GM19238 (cell line): ENCODE measurements around the gene ARHGAP1.

Experiments
- DNase-seq: peaks from one replicate; pipeline ENCODE4 v3.0.0; 2011; ENCODE audit warnings: low spot score; ENCODE audit not compliant: insufficient read length

Gene ARHGAP1

GRCh38 chr11:46700241-46701077, at the start of gene ARHGAP1, which contains the start of gene ZNF408:
ARHGAP1 (minus strand) TSS chr11:46700619; CDS start chr11:46696107, 4,512 bp downstream.
ZNF408 (plus strand) TSS chr11:46701031; CDS start chr11:46701048, 17 bp downstream.
- DNase-seq = peak; percentile 92

DNA sequence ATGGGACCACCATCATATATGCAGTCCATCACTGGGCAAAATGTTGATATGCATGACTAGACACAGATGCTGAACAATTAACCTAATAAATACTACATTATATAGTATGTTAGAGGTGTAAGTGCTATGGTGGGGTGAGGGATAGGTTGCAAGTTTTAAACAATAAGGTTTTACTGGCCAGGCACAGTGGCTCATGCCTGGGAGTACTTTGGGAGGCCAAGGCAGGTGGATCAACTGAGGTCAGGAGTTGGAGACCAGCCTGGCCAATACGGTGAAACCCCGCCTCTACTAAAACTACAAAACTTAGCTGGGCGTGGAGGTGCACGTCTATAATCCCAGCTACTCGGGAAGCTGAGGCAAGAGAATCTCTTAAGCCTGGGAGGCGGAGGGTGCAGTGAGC, 46.7 kb upstream of the ARHGAP1 start:
- DNase-seq = no peak

- DNase-seq = no peak
Observed at GRCh38 chr11:46745995-46746394, 45.6 kb upstream of the ARHGAP1 start.

DNA sequence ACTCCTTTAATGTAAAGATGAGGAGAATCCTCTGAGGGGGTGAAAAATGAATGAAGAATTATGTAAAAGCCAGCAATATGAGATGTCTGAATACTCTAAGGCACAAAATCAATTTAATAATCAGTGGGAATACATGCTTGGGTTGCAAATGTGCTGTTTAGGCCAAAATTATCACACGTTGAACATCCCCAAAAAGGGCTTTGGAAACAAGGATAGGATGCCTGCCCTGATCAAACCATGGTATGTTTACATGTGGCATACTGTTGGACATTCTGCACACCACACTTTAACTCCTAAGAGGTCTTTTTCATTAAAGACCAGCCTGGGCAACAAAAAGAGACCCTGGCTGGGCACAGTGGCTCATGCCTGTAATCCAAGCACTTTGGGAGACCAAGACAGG, 44.9 kb upstream of the ARHGAP1 start:
- no peak for DNase-seq

GRCh38 chr11:46743693-46744339, 43.4 kb upstream of the ARHGAP1 start:
- no peak for DNase-seq

GRCh38 chr11:46743043-46743442, 42.6 kb upstream of the ARHGAP1 start:
- DNase-seq = no peak

- DNase-seq = no peak
Observed at GRCh38 chr11:46741600-46742484, 41.4 kb upstream of the ARHGAP1 start.

GRCh38 chr11:46738887-46739286, 38.5 kb upstream of the ARHGAP1 start:
- no peak for DNase-seq

- no peak for DNase-seq
Observed at GRCh38 chr11:46737699-46738098, 37.3 kb upstream of the ARHGAP1 start.

- no peak for DNase-seq
Observed at GRCh38 chr11:46736615-46737014, 36.2 kb upstream of the ARHGAP1 start.

- DNase-seq = no peak
Observed at GRCh38 chr11:46736146-46736545, 35.7 kb upstream of the ARHGAP1 start.

DNA sequence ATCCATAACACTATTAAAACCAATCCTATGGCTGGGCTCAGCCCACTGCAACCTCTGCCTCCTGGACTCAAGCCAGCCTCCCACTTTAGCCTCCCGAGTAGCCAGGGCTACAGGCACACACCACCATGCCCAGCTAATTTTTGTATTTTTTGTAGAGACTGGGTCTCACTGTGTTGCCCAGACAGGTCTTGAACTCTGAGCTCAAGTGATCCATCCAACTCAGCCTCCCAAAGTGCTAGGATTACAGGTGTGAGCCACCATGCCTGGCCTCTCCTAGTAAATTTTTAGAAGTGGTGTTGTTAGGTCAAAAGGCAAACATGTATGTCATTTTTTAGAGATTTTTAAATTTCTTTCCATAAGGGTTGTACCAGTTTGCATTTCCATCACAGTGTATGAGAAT, 32.8 kb upstream of the ARHGAP1 start:
- DNase-seq = no peak

GRCh38 chr11:46731545-46731944, 31.1 kb upstream of the ARHGAP1 start:
- DNase-seq = no peak

- no peak for DNase-seq
Observed at GRCh38 chr11:46729110-46730027, 28.9 kb upstream of the ARHGAP1 start.

GRCh38 chr11:46728659-46729040, 28.2 kb upstream of the ARHGAP1 start:
- no peak for DNase-seq

DNA sequence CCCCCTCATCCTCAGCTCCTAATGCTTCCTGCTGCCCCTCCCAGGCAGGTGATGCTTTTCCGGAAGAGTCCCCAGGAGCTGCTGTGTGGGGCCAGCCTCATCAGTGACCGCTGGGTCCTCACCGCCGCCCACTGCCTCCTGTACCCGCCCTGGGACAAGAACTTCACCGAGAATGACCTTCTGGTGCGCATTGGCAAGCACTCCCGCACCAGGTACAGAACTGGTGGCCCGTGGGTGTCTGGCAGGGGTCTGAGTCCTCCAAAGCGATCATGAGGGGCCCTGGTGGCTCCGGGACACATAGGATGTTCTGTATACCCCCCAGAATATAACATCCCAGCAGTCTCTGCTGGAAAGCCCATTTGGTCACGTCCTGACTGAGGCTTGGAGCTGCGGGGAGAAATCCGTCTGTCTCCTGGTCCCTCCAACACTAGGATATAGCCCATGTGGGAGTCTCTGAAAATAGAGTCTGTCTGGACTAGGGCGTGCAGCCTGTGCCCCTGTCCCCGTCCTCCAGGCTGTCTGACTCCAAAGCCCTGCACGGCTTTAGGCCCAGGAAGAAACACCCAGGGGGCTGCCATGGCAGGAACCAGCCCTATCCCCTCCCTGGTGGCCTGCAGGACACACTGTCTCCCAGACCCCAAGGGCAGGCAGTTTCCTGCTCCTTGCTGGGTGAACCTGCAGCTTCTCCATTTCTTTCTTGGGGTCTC, 27.7 kb upstream of the ARHGAP1 start:
- DNase-seq = no peak

GRCh38 chr11:46726206-46726862, 25.9 kb upstream of the ARHGAP1 start:
- no peak for DNase-seq

DNA sequence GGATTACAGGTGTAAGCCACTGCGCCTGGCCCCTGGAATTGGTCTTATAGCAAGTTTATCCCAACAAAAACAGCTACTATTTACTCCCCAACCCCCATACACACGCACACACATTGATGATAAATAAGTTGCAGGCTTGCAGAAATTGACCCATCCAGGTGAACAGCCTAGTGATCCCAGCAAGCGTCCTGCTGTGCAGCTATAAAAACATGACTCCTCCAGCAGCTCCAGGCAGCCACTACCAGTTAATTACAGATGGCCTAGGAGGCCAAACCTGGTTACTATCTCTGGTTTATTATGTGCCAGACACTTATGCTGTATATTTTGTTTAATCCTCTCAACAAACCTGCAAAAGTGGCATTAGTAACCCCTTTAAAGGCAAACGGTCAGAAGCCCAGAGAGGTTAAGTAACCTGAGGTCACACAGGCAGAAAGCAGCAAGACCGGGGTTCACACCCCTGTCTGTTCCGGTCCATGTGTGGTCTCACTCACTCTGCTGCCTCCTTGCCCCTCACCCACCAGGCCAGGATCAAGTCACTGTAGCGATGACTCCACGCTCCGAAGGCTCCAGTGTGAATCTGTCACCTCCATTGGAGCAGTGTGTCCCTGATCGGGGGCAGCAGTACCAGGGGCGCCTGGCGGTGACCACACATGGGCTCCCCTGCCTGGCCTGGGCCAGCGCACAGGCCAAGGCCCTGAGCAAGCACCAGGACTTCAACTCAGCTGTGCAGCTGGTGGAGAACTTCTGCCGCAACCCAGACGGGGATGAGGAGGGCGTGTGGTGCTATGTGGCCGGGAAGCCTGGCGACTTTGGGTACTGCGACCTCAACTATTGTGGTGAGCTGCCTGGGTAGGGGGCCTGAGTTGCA, 25.2 kb upstream of the ARHGAP1 start:
- no peak for DNase-seq

GRCh38 chr11:46724088-46724487, 23.7 kb upstream of the ARHGAP1 start:
- DNase-seq = no peak
